Testis (tissue), 3 donors: ENCODE data around the gene C1orf210. TPM values are rescaled to one million over a fixed set of nuclear protein-coding genes. Genes with fewer than 3 reads are reported as not detected.

Experiments used
- DNase-seq: peaks from one replicate; pipeline ENCODE4 v3.0.0-alpha.2; 2019
- H3K27ac ChIP-seq, 2 donors: fragments of 200-600 bp; sonication (generic); one replicate each; pipeline ENCODE4 v1.5.1; 2019
- H3K27me3 ChIP-seq: fragments of 200-600 bp; sonication (generic); one replicate; pipeline ENCODE4 v1.5.1; 2019
- H3K36me3 ChIP-seq: fragments of 200-600 bp; sonication (generic); one replicate; pipeline ENCODE4 v1.5.1; 2017; ENCODE audit warnings: low read depth; ENCODE audit errors: missing control alignments
- H3K4me1 ChIP-seq: fragments of 200-600 bp; sonication (generic); one replicate; pipeline ENCODE4 v1.5.1; 2019
- H3K4me3 ChIP-seq, 2 donors: fragments of 200-600 bp; sonication (generic); one replicate each; pipeline ENCODE4 v1.5.1; 2017 to 2019
- H3K9me3 ChIP-seq: fragments of 200-600 bp; sonication (generic); one replicate; pipeline ENCODE4 v1.5.1; 2017
- CTCF ChIP-seq, 3 experiments: fragments of 450-650 bp in 2 of 3; fragments of 200-600 bp in 1 of 3; sonication (generic) in 1 of 3; IDR thresholded peaks; one replicate each; pipeline ENCODE4 v1.5.1; 2016 to 2019; ENCODE audit warnings: antibody characterized with exemption in 3 of 3, mild to moderate bottlenecking in 2 of 3, moderate library complexity in 1 of 3
- POLR2A ChIP-seq: fragments of 450-650 bp; IDR thresholded peaks from one replicate; pipeline ENCODE4 v1.6.1; 2017; ENCODE audit warnings: antibody characterized with exemption, mild to moderate bottlenecking, moderate library complexity
- WGBS, 2 donors: methylation state at CpG; one replicate each; pipeline ENCODE4 v1.1.5; 2018; 5-methylcytosine and 5-hydroxymethylcytosine counted together
- intact Hi-C: fragments of 100-400 bp; cut with DNase I; formaldehyde crosslinking; loops from one replicate; pipeline ENCODE4 v1.15.1; 2023; ENCODE audit warnings: low total_unique reads
- polyA plus RNA-seq: library from polyadenylated mRNA; stranded (reverse); fragments of 350-450 nt; fragmentation: Illumina TruSeq; extraction: RNeasy Lipid Tissue Mini Kit (QIAGEN cat#74804); gene quantifications from one replicate; pipeline ENCODE4 v1.2.3, GENCODE V29; 2014; ENCODE audit warnings: low read depth, low replicate concordance; ENCODE audit not compliant: insufficient read depth
- total RNA-seq, 2 donors: library from RNA; depleted of rRNA; stranded (reverse); fragments of >200 nt; gene quantifications; one replicate each; pipeline ENCODE4 v1.2.3, GENCODE V29; 2016

The C1orf210 gene
- total and polyA plus RNA-seq, 3 donors from 2014 or later: 0.25 to 0.71 TPM; not detected in 1

- Histone ChIP-seq H3K9me3 (no peaks in the 10 kb centered on the region), H3K27ac (peak overlapping the region in 1 of 2 donors; percentile 7), H3K4me1 (peaks cover 12% of the 10 kb centered on the region), H3K36me3 (no peaks in the 10 kb centered on the region), H3K27me3 (no peaks in the 10 kb centered on the region), H3K4me3 (no peak overlapping the region)
- TF ChIP-seq POLR2A: no peak
- TF ChIP-seq CTCF (IDR thresholded peaks at IDR 0.05): no peak
- intact Hi-C loops: no loop called here
- WGBS, 2 donors: 46 to 56% methylated on average over 11 of the region's 11 CpGs
- no peak for DNase-seq
Measured at GRCh38 chr1:43274125-43274803, 11.1 kb downstream of the C1orf210 start.

- no peak for DNase-seq
- H3K27ac ChIP-seq: no peak overlapping the region
- peaks cover 12% of the 10 kb centered on the region for H3K4me1 ChIP-seq
- WGBS, 2 donors: 95 to 96% methylated on average over 7 of the region's 7 CpGs
- no peaks in the 10 kb centered on the region for H3K27me3 ChIP-seq
- intact Hi-C loops: no loop called here
- TF ChIP-seq CTCF (IDR thresholded peaks at IDR 0.05): no peak
- TF ChIP-seq POLR2A: no peak
- H3K9me3 ChIP-seq: no peaks in the 10 kb centered on the region
- no peak overlapping the region for H3K4me3 ChIP-seq
- no peaks in the 10 kb centered on the region for H3K36me3 ChIP-seq
Measured at GRCh38 chr1:43273708-43274107, 11.7 kb downstream of the C1orf210 start.

- no peak for DNase-seq
- Histone ChIP-seq H3K27ac (no peak overlapping the region), H3K36me3 (no peaks in the 10 kb centered on the region), H3K4me1 (peaks cover 12% of the 10 kb centered on the region), H3K27me3 (no peaks in the 10 kb centered on the region), H3K4me3 (no peak overlapping the region), H3K9me3 (no peaks in the 10 kb centered on the region)
- no peak for TF ChIP-seq CTCF (IDR thresholded peaks at IDR 0.05)
- no peak for TF ChIP-seq POLR2A
- intact Hi-C loops: no loop called here
- WGBS, 2 donors: 94 to 95% methylated on average over 7 to 46 of the region's 46 CpGs
Measured at GRCh38 chr1:43272576-43273571, 12.5 kb downstream of the C1orf210 start.

- Histone ChIP-seq H3K9me3 (no peaks in the 10 kb centered on the region), H3K36me3 (no peaks in the 10 kb centered on the region), H3K27ac (no peak overlapping the region), H3K4me1 (peaks cover 12% of the 10 kb centered on the region), H3K27me3 (no peaks in the 10 kb centered on the region), H3K4me3 (no peak overlapping the region)
- DNase-seq: no peak
- 72 to 82% methylated on average over 9 of the region's 9 CpGs for WGBS, 2 donors
- intact Hi-C loops: no loop called here
- TF ChIP-seq CTCF (IDR thresholded peaks at IDR 0.05) (no peak), POLR2A (no peak)
Measured at GRCh38 chr1:43272161-43272560, 13.2 kb downstream of the C1orf210 start.
